Fibroblast of villous mesenchyme (primary cell): ENCODE measurements around the gene MICAL1. TPM values are rescaled to one million over a fixed set of nuclear protein-coding genes. Genes with fewer than 3 reads are reported as not detected.

Source experiments
- DNase-seq: peaks from one replicate; pipeline ENCODE4 v3.0.0-alpha.2; 2010; ENCODE audit warnings: low read depth
- H3K4me3 ChIP-seq: 2 replicates; pipeline ENCODE4 v1.5.1; 2011; ENCODE audit warnings: low read depth, mild to moderate bottlenecking, low read length
- total RNA-seq: library from RNA; depleted of rRNA; stranded (reverse); fragments of >200 nt; gene quantifications from 2 replicates; pipeline ENCODE4 v1.2.3, GENCODE V29; 2012
- TF ChIP-seq, protein P1 (sequence below): IDR thresholded peaks from 2 replicates; pipeline ENCODE4 v1.5.1; 2012; ENCODE audit warnings: low read depth, mild to moderate bottlenecking, low read length; ENCODE audit not compliant: insufficient read depth

Gene MICAL1
- total RNA-seq, 1 donor: 55.3 TPM

DNA sequence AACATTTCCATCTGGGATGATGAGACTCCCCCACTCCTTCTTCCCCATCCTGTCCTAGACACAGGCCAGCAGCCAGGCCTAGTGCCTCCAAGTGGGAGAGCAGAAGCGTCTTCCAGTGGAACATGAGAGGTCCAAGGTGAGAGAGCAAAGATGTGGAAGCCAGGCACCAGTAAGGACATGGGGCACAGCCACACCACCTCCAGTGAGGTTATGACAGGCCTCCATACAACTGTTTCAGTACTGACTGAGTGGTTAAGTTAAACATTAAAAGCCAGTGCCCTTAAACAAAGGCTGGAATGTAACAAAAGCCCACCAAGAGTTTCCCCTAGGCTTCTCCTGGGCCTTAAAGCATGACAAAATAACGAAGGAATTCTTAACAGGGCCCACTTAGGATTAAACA lies 22.2 kb upstream of the MICAL1 start:
- no peak for DNase-seq
- H3K4me3 ChIP-seq: no peak overlapping the region
- TF ChIP-seq, protein P1, sequence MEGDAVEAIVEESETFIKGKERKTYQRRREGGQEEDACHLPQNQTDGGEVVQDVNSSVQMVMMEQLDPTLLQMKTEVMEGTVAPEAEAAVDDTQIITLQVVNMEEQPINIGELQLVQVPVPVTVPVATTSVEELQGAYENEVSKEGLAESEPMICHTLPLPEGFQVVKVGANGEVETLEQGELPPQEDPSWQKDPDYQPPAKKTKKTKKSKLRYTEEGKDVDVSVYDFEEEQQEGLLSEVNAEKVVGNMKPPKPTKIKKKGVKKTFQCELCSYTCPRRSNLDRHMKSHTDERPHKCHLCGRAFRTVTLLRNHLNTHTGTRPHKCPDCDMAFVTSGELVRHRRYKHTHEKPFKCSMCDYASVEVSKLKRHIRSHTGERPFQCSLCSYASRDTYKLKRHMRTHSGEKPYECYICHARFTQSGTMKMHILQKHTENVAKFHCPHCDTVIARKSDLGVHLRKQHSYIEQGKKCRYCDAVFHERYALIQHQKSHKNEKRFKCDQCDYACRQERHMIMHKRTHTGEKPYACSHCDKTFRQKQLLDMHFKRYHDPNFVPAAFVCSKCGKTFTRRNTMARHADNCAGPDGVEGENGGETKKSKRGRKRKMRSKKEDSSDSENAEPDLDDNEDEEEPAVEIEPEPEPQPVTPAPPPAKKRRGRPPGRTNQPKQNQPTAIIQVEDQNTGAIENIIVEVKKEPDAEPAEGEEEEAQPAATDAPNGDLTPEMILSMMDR: no peak

DNA sequence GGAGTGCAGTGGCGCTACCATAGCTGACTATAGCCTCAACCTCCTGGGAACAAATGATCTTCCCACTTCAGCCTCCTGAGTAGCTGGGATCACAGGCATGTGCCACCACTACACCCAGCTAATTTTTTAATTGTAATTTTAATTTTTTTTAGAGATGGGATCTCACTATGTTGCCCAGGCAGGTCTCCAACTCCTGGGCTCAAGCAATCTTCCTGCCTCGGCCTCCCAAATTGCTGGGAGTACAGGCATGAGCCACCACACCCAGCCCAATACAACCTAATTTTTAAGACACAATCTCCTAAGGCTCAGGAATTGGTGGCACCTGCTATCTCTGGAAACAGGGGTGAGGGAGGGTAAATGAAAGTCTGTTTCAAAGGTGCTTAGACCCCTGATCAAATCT lies 21.6 kb upstream of the MICAL1 start:
- DNase-seq: no peak
- TF ChIP-seq, protein P1: no peak
- H3K4me3 ChIP-seq: no peak overlapping the region

DNA sequence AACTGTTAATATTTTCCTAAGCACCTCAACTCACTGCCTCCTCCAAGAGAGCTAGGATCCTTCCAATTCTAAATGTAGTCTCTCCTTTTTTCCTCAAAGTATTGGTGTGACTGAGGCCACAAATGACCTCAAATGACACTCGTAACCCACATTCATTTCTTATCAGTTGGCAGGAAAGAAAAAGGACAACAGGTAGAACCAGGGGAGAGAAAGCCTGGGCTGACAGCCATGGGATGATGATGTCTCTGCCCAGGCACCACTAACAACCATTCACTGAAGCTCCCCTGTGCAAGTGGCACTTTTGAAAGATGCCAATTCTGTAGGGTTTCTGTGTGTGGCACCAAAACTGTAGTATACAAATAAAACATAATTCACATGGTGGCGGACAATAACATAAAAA lies 20.1 kb upstream of the MICAL1 start:
- DNase-seq: no peak
- TF ChIP-seq, protein P1: no peak
- H3K4me3 ChIP-seq: no peak overlapping the region

DNA sequence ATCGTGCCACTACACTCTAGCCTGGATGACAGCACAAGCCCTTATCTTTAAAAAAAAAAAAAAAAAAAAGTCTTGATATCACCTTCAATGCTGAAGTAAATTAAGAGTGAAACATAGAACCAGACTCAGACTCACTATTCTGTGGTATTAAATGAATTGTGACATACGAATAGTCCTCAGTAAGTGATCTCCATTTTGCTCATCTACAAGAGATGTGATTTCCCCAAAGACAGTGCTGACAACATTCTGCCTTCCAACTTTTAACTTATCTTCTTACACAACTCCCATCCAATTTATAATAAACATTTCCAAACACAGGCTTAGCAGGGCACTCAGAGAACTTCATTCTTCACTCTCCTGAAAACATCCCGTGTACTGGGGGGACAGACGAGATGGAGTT lies 19.4 kb upstream of the MICAL1 start:
- no peak for DNase-seq
- no peak overlapping the region for H3K4me3 ChIP-seq
- TF ChIP-seq, protein P1: no peak

DNA sequence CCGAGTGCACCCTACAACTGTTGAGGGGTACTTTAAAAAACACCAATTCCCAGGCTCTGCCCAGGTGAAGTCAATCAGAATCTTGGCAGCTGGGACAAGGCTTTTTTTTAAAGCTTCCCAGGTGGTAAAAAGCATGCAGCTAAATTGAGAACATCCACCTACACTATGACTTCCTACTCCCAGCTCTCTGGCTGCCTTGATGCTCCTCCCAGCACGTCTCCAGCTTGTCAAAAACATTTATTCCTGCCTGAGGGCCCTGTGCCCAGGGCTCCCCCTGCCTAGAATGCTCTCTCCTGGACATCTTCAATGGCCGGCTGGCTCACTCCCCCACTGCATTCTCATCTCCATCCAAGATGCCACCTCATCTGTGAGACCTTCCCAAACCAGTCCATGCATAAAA lies 17.5 kb upstream of the MICAL1 start:
- no peak for DNase-seq
- TF ChIP-seq, protein P1: no peak
- H3K4me3 ChIP-seq: no peak overlapping the region

DNA sequence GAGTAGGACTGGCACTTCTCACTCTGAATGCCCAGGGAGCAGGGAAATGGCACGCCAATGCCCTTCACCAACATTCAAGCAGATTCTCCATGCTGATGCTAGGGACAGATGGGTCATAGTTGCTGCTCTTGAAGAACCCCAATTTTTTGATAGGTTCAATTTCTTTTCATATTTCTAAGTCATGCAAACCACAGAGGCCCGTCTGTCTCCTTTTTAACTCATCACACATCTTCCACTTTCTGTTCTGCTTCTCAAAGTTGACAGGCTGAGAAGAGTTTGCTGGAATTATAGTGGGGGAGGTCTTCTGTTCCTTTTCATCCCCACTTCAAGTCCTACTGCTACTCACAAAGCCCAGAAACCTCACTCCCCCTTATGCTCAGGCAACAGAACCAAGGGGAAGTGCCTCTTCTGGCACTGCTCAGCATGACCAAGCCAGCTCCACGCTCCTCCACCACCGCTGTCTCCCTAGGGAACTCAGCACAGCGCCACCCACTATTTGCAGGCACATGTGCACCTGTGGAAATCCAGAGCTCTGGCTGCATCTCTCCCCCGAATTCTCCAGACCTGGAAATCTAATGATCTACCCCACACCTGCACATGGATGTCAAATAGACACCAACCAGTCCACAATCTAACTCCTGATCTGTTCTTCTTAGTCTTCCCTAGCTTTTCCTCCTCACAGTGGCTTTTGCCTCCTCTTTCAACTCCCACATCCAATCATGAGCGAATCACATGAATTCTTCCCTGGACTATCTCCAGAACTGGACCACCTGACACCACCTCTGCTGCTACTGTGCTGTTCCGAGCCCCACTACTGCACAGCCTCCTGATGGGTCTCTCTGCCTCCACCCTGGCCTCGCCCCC lies 16.8 kb upstream of the MICAL1 start:
- H3K4me3 ChIP-seq: no peak overlapping the region
- DNase-seq: no peak
- TF ChIP-seq, protein P1: no peak
